GM21423 (cell line): ENCODE results near the gene NSUN4.
"Not testable (repeated sequence)": the region's sequence is repeated elsewhere in the genome, so short reads cannot be mapped to it uniquely, and the experiment has no call there.

ENCODE experiments used
- ATAC-seq: cut with Tn5 transposase; IDR thresholded peaks from one replicate; pipeline ENCODE4 v1.9.1; 2021; ENCODE audit warnings: mild to moderate bottlenecking, moderate library complexity; ENCODE audit not compliant: unreplicated experiment

The NSUN4 gene

GRCh38 chr1:46325285-46326076 is 15.1 kb upstream of the NSUN4 start:
- peak; percentile 59 for ATAC-seq

GRCh38 chr1:46328182-46328581 is 12.4 kb upstream of the NSUN4 start:
- not testable (repeated sequence) for ATAC-seq

GRCh38 chr1:46329807-46330206 is 10.8 kb upstream of the NSUN4 start:
- ATAC-seq, result not testable (repeated sequence)

GRCh38 chr1:46330381-46330780 is 10.2 kb upstream of the NSUN4 start:
- ATAC-seq, result not testable (repeated sequence)

- peak; percentile 36 for ATAC-seq
These were observed 8.6 kb upstream of the NSUN4 start for GRCh38 chr1:46331786-46332540.

- ATAC-seq, result peak; percentile 44
These were observed 7.1 kb upstream of the NSUN4 start for GRCh38 chr1:46333300-46334029.

- no peak for ATAC-seq
These were observed 6.6 kb upstream of the NSUN4 start for GRCh38 chr1:46334030-46334384.

- ATAC-seq, result no peak
These were observed 5.5 kb upstream of the NSUN4 start for GRCh38 chr1:46335081-46335480.

- not testable (repeated sequence) for ATAC-seq
These were observed 3.2 kb upstream of the NSUN4 start for GRCh38 chr1:46337409-46337808.

GRCh38 chr1:46341222-46342083 is 846 bp downstream of the NSUN4 start:
- ATAC-seq, result no peak

- no peak for ATAC-seq
These were observed 1.6 kb downstream of the NSUN4 start for GRCh38 chr1:46342084-46342656.

- ATAC-seq, result no peak
These were observed 2.2 kb downstream of the NSUN4 start for GRCh38 chr1:46342677-46343350.

GRCh38 chr1:46343351-46343695 is 2.7 kb downstream of the NSUN4 start:
- no peak for ATAC-seq

- ATAC-seq, result no peak
These were observed 3.1 kb downstream of the NSUN4 start for GRCh38 chr1:46343705-46344104.

- no peak for ATAC-seq
These were observed 3.9 kb downstream of the NSUN4 start for GRCh38 chr1:46344481-46344880.

GRCh38 chr1:46345281-46345680 is 4.7 kb downstream of the NSUN4 start:
- ATAC-seq, result no peak

GRCh38 chr1:46352363-46352762 is 11.8 kb downstream of the NSUN4 start:
- ATAC-seq, result no peak

GRCh38 chr1:46355920-46356319 is 15.3 kb downstream of the NSUN4 start:
- ATAC-seq, result not testable (repeated sequence)

- ATAC-seq, result no peak
These were observed 21.6 kb downstream of the NSUN4 start for GRCh38 chr1:46362158-46362557.

GRCh38 chr1:46363121-46363520 is 22.5 kb downstream of the NSUN4 start:
- ATAC-seq, result no peak
